HL-60/S4 treated with phorbol 12-myristate 13-acetate at 8.2 ng/mL for 4 days and 3 days (cell line): ENCODE results near the gene MAPKAP1.

Experiments used
- in situ Hi-C: fragments of 300-500 bp; cut with MboI; formaldehyde crosslinking; loops from 2 replicates; pipeline ENCODE4 v1.15.0; 2022; ENCODE audit warnings: low sequenced_read_pairs

The MAPKAP1 gene

GRCh38 chr9:125436613-125437443 is 270.2 kb downstream of the MAPKAP1 start:
- in situ Hi-C loops: no loop called here

- in situ Hi-C loops: no loop called here
Measured at GRCh38 chr9:125435776-125436612, 271.0 kb downstream of the MAPKAP1 start.

GRCh38 chr9:125434986-125435775 is 271.8 kb downstream of the MAPKAP1 start:
- in situ Hi-C loops: no loop called here

GRCh38 chr9:125433461-125434011 is 273.5 kb downstream of the MAPKAP1 start:
- in situ Hi-C loops: no loop called here

GRCh38 chr9:125432715-125433385 is 274.2 kb downstream of the MAPKAP1 start:
- in situ Hi-C loops: no loop called here

- in situ Hi-C loops: no loop called here
Measured at GRCh38 chr9:125431741-125432271, 275.2 kb downstream of the MAPKAP1 start.

- in situ Hi-C loops: no loop called here
Measured at GRCh38 chr9:125431012-125431305, 276.0 kb downstream of the MAPKAP1 start.

GRCh38 chr9:125430161-125431011 is 276.6 kb downstream of the MAPKAP1 start:
- in situ Hi-C loops: no loop called here

GRCh38 chr9:125429476-125430160 is 277.4 kb downstream of the MAPKAP1 start:
- in situ Hi-C loops: no loop called here

- in situ Hi-C loops: no loop called here
Measured at GRCh38 chr9:125428902-125429467, 278.0 kb downstream of the MAPKAP1 start.

- in situ Hi-C loops: no loop called here
Measured at GRCh38 chr9:125428060-125428901, 278.7 kb downstream of the MAPKAP1 start.

- in situ Hi-C loops: no loop called here
Measured at GRCh38 chr9:125427556-125427955, 279.5 kb downstream of the MAPKAP1 start.

GRCh38 chr9:125426926-125427325 is 280.1 kb downstream of the MAPKAP1 start:
- in situ Hi-C loops: no loop called here

GRCh38 chr9:125425901-125426515 is 281.0 kb downstream of the MAPKAP1 start:
- in situ Hi-C loops: no loop called here

- in situ Hi-C loops: no loop called here
Measured at GRCh38 chr9:125425170-125425897, 281.7 kb downstream of the MAPKAP1 start.

GRCh38 chr9:125423964-125424363 is 283.0 kb downstream of the MAPKAP1 start:
- in situ Hi-C loops: loop anchor here (25.0 kb wide), 2 partner anchors 813 to 1063 kb away; no protein-coding TSS in a partner anchor
